ENCODE measurements around the gene ZMYND8. TPM values are rescaled to one million over a fixed set of nuclear protein-coding genes. Genes with fewer than 3 reads are reported as not detected.

The ZMYND8 gene
- total and polyA plus RNA-seq, 2 of the 8 experiments (the other 6 are each of a cell fraction or from before 2014, with no cell fraction given), result 50.5 to 163 TPM

DNA sequence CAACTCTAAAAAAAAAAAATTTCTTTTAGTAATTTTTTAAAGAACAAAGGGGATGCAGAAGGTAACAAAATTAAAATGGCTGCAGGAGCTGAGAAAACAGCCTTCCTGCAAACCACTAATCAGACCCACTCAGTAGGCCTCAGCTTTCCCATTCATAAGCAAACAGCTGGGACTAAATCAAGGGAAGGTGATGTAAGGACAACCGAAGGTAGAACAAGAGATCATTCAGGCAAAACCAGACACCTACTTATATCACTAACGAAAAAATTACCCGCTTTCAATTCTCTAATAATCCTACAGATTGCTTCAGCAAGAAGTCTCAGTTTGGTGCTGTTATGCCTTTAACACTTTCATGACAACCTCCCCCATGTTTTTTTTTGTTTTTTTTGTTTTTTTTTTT, 124.0 kb downstream of the ZMYND8 start:
- H3K14ac ChIP-seq (ENCODE audit: insufficient read length), result no peak overlapping the region
- no peak overlapping the region for H3K4me3 ChIP-seq (ENCODE audit: extremely low read depth in 1 of 4, insufficient read depth in 2 of 4, low read depth in 3 of 4, low read length in 4 of 4)
- H3K79me2 ChIP-seq (ENCODE audit: control insufficient read depth in 1 of 2, insufficient read depth in 2 of 2, low read length in 2 of 2), result peaks cover 0 to 9% of the 10 kb centered on the region in 2 experiments; a peak in 1 of 4 replicates
- H3K56ac ChIP-seq (replicated peaks; ENCODE audit: insufficient read length, low read depth, low read length), result no peak overlapping the region
- H2AFZ ChIP-seq (ENCODE audit: low read length), result no peak overlapping the region
- H3K79me1 ChIP-seq (ENCODE audit: low read depth, low read length), result peaks cover 3% of the 10 kb centered on the region; the same call in 1 of the 2 replicates
- no peak overlapping the region for H3K4me2 ChIP-seq (ENCODE audit: insufficient read depth in 1 of 2, low read depth in 2 of 2, low read length in 2 of 2)
- H4K5ac ChIP-seq (ENCODE audit: insufficient read length, low read depth, low read length), result no peak overlapping the region
- H2BK12ac ChIP-seq (ENCODE audit: low read depth, low read length), result no peak overlapping the region
- H3K9ac ChIP-seq (replicated peaks in 1 of 4; ENCODE audit: extremely low read depth in 1 of 4, low read depth in 3 of 4, low read length in 3 of 4), result no peak overlapping the region
- no peak overlapping the region for H2AK5ac ChIP-seq (ENCODE audit: low read depth, low read length)
- no peaks in the 10 kb centered on the region for H3K27me3 ChIP-seq (replicated peaks in 1 of 4; ENCODE audit: control insufficient read depth in 3 of 4, extremely low read depth in 1 of 4, insufficient read depth in 3 of 4, low read length in 3 of 4)
- H3K18ac ChIP-seq (ENCODE audit: extremely low read depth, low read length), result no peak overlapping the region
- no peak overlapping the region for H4K8ac ChIP-seq (ENCODE audit: extremely low read depth, insufficient read depth, low read length)
- H2BK20ac ChIP-seq (ENCODE audit: low read length), result no peak overlapping the region
- H3K27ac ChIP-seq (ENCODE audit: low read depth, low read length), result no peak overlapping the region
- peaks cover 42 to 89% (median 73%) of the 10 kb centered on the region in 4 experiments for H3K36me3 ChIP-seq (ENCODE audit: control insufficient read depth in 2 of 4, insufficient read depth in 4 of 4, low read length in 3 of 4)
- no peak overlapping the region for H3K4ac ChIP-seq (replicated peaks; ENCODE audit: insufficient read length, low read depth, low read length)
- H2BK120ac ChIP-seq (replicated peaks; ENCODE audit: low read depth, low read length), result no peak overlapping the region
- 91% methylated on average over 3 of the region's 3 CpGs; no CpG with 5 or more reads in 1 of the 2 experiments for WGBS, 2 experiments (ENCODE audit: extremely low coverage in 1 of 2, insufficient coverage in 1 of 2, insufficient read length in 1 of 2, insufficient replicate concordance in 2 of 2, low coverage in 1 of 2, low lambda C conversion rate in 2 of 2, missing lambda C conversion rate in 1 of 2)
- FAIRE-seq, result no peak
- no peaks in the 10 kb centered on the region for H3K23me2 ChIP-seq (ENCODE audit: low read depth, low read length)
- H4K20me1 ChIP-seq (replicated peaks in 1 of 2; ENCODE audit: control insufficient read depth in 1 of 2, insufficient read depth in 2 of 2, low read length in 2 of 2), result peaks cover 0 to 2% of the 10 kb centered on the region in 2 experiments
- H3K4me1 ChIP-seq (replicated peaks in 1 of 4; ENCODE audit: control insufficient read depth in 3 of 4, insufficient read depth in 4 of 4, low read length in 3 of 4), result peaks cover 0 to 2% (median 0%) of the 10 kb centered on the region in 4 experiments; a peak in 2 of 7 replicates
- POLR2A ChIA-PET (ENCODE audit: partially characterized antibody), result interaction anchor here (0.8 to 1.5 kb wide), 3 partner anchors 15 to 148 kb away, joined by 5 to 6 read pairs (median 6); no protein-coding TSS in a partner anchor
- no peak for DNase-seq (ENCODE audit: low read depth in 1 of 2, low spot score in 2 of 2)
- no peak overlapping the region for H4K91ac ChIP-seq (replicated peaks; ENCODE audit: insufficient read length, low read length)
- H3K23ac ChIP-seq (ENCODE audit: insufficient read length), result no peak overlapping the region
- no peaks in the 10 kb centered on the region for H3K9me3 ChIP-seq (ENCODE audit: insufficient read depth in 2 of 2, low read depth in 1 of 2, low read length in 1 of 2)
- H2BK5ac ChIP-seq (ENCODE audit: low read depth, low read length), result no peak overlapping the region
- no peak overlapping the region for H2BK15ac ChIP-seq (ENCODE audit: low read length)
- CTCF ChIA-PET (ENCODE audit: partially characterized antibody), result interaction anchor here (0.8 to 1.8 kb wide), 4 partner anchors 9 to 25 kb away, joined by 4 to 6 read pairs (median 5); no protein-coding TSS in a partner anchor
- TF ChIP-seq CTCF (IDR thresholded peaks at IDR 0.05; ENCODE audit: control extremely low read depth in 1 of 3, insufficient read depth in 1 of 3, low read depth in 1 of 3, low read length in 3 of 3) (no peak), TAF7 (optimal IDR thresholded peaks at IDR 0.05; ENCODE audit: borderline replicate concordance, low read depth, low read length) (no peak), BCL11A (IDR thresholded peaks at IDR 0.05; ENCODE audit: low read depth in 2 of 2, low read length in 2 of 2) (no peak), CHD2 (IDR thresholded peaks at IDR 0.05; ENCODE audit: low read length) (no peak), ZNF274 (IDR thresholded peaks at IDR 0.05; ENCODE audit: borderline replicate concordance, extremely low read depth, low read length) (no peak), GTF2F1 (IDR thresholded peaks at IDR 0.05; ENCODE audit: borderline replicate concordance, low read depth, low read length) (no peak), EP300 (IDR thresholded peaks at IDR 0.05; ENCODE audit: borderline replicate concordance in 1 of 2, low read depth in 2 of 2, low read length in 2 of 2) (no peak), POLR2AphosphoS5 (IDR thresholded peaks at IDR 0.05; ENCODE audit: low read depth, low read length) (no peak), NRF1 (IDR thresholded peaks at IDR 0.05; ENCODE audit: low read depth, low read length) (no peak), MAFK (IDR thresholded peaks at IDR 0.05; ENCODE audit: low read depth, low read length) (no peak), BACH1 (IDR thresholded peaks at IDR 0.05; ENCODE audit: low read length) (no peak), BRCA1 (IDR thresholded peaks at IDR 0.05; ENCODE audit: low read depth, low read length) (no peak)

Data from H1 (cell line).